HT1080 (cell line): ENCODE data around the gene MORC3. TPM values are rescaled to one million over a fixed set of nuclear protein-coding genes. Genes with fewer than 3 reads are reported as not detected.
"Not testable (repeated sequence)": the region's sequence is repeated elsewhere in the genome, so short reads cannot be mapped to it uniquely, and the experiment has no call there.

Experiments
- DNase-seq: peaks from one replicate; pipeline ENCODE4 v3.0.0-alpha.2; 2015; ENCODE audit warnings: low read depth
- total RNA-seq: library from RNA; depleted of rRNA; stranded (reverse); fragments of >200 nt; shearing (Covaris generic); gene quantifications from 2 replicates; pipeline ENCODE4 v1.2.3, GENCODE V29; 2014

The MORC3 gene
- total RNA-seq, 1 experiment from 2014 or later = 18.4 TPM

GRCh38 chr21:36321325-36322082, 1.5 kb downstream of the MORC3 start:
- DNase-seq = peak; percentile 48

- no peak for DNase-seq
These were observed 2.1 kb downstream of the MORC3 start for GRCh38 chr21:36322083-36322424.

GRCh38 chr21:36323032-36323431, 3.0 kb downstream of the MORC3 start:
- DNase-seq = no peak

- DNase-seq = peak; percentile 62
These were observed 5.5 kb downstream of the MORC3 start for GRCh38 chr21:36325373-36326010.

GRCh38 chr21:36330904-36331303, 10.9 kb downstream of the MORC3 start:
- DNase-seq = peak; percentile 47

- DNase-seq = peak; percentile 78
These were observed 17.1 kb downstream of the MORC3 start for GRCh38 chr21:36337099-36337509.

- DNase-seq = no peak
These were observed 19.0 kb downstream of the MORC3 start for GRCh38 chr21:36338975-36339374.

- not testable (repeated sequence) for DNase-seq
These were observed 22.6 kb downstream of the MORC3 start for GRCh38 chr21:36342581-36342980.

- DNase-seq = no peak
These were observed 24.9 kb downstream of the MORC3 start for GRCh38 chr21:36344931-36345330.

GRCh38 chr21:36347278-36347961, 27.4 kb downstream of the MORC3 start:
- DNase-seq = no peak

GRCh38 chr21:36347962-36348328, 27.9 kb downstream of the MORC3 start:
- DNase-seq = no peak

- no peak for DNase-seq
These were observed 29.3 kb downstream of the MORC3 start for GRCh38 chr21:36349315-36349714.

- no peak for DNase-seq
These were observed 30.4 kb downstream of the MORC3 start for GRCh38 chr21:36350282-36350910.

- no peak for DNase-seq
These were observed 35.1 kb downstream of the MORC3 start for GRCh38 chr21:36354918-36355680.

- no peak for DNase-seq
These were observed 35.9 kb downstream of the MORC3 start for GRCh38 chr21:36355868-36356267.

- DNase-seq = no peak
These were observed 39.2 kb downstream of the MORC3 start for GRCh38 chr21:36359185-36359584.

- no peak for DNase-seq
These were observed 49.2 kb downstream of the MORC3 start for GRCh38 chr21:36369064-36369685.

GRCh38 chr21:36375994-36376393, 56.0 kb downstream of the MORC3 start:
- DNase-seq = no peak

GRCh38 chr21:36377391-36377842, 57.4 kb downstream of the MORC3 start:
- no peak for DNase-seq

- DNase-seq = no peak
These were observed 59.3 kb downstream of the MORC3 start for GRCh38 chr21:36379251-36379650.
